GM12875 (cell line): ENCODE results near the gene C2orf78.

Experiments
- H3K4me3 ChIP-seq: one replicate; pipeline ENCODE4 v1.5.1; 2011; ENCODE audit warnings: low read depth, low read length, control low read depth
- TF ChIP-seq, protein P1 (sequence below): IDR thresholded peaks from 2 replicates; pipeline ENCODE4 v1.5.1; 2011; ENCODE audit warnings: low read depth, mild to moderate bottlenecking, control low read depth, inconsistent platforms, low read length, moderate library complexity, borderline replicate concordance; ENCODE audit not compliant: insufficient read depth

The C2orf78 gene

DNA sequence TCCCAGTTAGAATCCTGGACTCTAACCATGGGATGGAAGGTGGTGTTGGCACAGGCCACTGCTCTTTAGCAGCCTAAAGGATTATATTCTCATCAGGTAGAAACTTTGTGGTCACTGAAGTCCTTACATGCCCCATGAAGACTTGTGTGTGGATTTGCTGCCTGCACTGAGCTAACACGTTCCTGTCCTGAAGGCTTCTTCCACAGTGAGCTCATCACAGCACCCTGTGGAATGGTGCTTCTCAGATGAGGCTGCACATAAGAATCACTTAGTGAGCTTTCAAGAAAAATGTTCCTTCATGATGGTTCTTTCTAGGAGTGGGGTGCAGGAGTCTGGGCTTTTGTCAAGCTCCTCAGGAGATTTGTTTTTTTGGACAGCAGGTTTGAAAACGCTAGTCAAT, 71.5 kb downstream of the C2orf78 start:
- TF ChIP-seq, protein P1, sequence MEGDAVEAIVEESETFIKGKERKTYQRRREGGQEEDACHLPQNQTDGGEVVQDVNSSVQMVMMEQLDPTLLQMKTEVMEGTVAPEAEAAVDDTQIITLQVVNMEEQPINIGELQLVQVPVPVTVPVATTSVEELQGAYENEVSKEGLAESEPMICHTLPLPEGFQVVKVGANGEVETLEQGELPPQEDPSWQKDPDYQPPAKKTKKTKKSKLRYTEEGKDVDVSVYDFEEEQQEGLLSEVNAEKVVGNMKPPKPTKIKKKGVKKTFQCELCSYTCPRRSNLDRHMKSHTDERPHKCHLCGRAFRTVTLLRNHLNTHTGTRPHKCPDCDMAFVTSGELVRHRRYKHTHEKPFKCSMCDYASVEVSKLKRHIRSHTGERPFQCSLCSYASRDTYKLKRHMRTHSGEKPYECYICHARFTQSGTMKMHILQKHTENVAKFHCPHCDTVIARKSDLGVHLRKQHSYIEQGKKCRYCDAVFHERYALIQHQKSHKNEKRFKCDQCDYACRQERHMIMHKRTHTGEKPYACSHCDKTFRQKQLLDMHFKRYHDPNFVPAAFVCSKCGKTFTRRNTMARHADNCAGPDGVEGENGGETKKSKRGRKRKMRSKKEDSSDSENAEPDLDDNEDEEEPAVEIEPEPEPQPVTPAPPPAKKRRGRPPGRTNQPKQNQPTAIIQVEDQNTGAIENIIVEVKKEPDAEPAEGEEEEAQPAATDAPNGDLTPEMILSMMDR, result no peak
- no peak overlapping the region for H3K4me3 ChIP-seq

DNA sequence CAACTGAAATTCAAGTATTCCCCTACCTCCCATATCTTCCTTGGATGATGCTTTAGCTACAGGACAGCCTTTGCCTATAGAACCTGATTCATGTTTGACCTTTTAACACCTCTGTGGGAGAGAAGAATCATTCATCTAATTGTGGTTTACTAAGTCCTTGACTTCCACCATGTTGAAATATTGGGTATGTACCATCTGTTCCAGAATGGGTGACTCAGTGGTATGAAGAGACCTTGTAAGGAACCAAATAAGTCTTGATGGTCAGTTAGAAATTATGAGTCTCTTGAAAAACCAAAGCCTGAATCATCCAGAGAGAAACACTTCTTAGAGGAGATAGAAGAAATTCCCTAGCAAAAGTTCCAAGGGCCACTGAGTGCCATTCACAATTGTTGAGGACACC, 72.2 kb downstream of the C2orf78 start:
- H3K4me3 ChIP-seq, result no peak overlapping the region
- TF ChIP-seq, protein P1, result no peak

DNA sequence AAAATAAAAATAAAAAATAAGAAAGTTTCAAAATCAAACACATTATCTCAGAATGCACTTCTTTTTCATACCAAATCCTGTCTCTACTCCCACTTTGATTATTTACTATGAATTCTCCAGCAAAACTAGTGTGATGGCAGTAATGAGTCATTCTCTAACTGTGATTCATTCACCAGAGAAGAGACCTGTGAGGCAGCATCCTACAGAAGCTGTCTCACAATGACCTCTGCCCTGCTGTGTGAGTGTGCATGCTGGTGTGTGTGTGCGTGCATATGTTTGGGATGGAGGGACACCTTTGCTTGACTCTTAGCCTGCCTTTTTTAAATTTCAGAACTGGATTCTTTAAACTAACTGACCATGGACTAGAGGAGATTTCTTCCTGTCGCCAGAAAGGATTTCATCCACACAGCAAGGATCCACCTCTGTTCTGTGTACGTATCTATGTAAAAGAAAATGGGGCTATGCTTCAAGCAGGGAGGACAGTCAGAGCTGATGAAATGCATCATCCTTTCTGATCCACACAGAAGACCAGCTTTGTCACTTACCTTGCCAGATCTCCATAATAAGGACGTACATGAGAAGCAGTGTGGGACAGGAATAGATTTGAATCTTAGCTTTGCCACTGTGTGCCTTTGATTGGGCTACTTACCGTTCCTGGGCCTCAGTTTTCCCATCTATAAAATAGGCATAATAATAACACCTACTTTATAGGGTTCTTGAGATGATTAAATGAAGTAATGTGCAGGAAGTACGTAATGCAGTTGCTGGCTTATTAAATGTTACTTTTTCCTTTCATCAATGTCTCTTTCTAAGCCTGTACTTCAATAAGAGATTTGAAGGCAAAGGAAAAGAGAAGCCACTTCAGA, 76.0 kb downstream of the C2orf78 start:
- no peak overlapping the region for H3K4me3 ChIP-seq
- TF ChIP-seq, protein P1, result no peak

DNA sequence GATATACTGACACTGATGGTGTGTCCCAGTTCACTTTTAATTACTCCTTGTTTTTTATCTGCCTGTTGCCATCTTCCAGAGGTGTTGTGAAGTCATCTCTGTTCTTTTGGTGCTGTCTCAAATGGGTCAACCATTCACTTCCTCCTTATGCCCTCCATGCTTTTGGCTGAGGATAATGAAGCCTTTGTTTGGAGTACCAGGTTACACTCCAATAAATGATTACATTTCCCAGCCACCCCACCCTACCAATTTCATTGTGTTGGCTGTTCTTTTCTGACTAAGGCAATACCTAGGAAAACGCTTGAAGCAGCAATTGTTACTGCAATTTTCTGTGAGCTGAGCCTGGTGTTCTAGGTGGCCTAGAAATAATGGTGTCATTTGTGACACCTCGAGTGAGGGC, 79.0 kb downstream of the C2orf78 start:
- TF ChIP-seq, protein P1, result no peak
- no peak overlapping the region for H3K4me3 ChIP-seq
